GM12878 (cell line): ENCODE results near the gene KBTBD13. TPM values are rescaled to one million over a fixed set of nuclear protein-coding genes. Genes with fewer than 3 reads are reported as not detected.

Source experiments
- ATAC-seq: fragments of 200-7000 bp; cut with Tn5 transposase; 3 replicates; pipeline ENCODE4 v1.9.1; 2020; ENCODE audit warnings: mild to moderate bottlenecking, moderate library complexity
- BruUV-seq: library from RNA; stranded (reverse); fragments of 400-500 nt; replicated peaks from 2 replicates; lab custom pipeline; 2021; lab: Mats Ljungman, UMichigan
- CTCF ChIA-PET: fragments of 300-600 bp; sonication (Branson Sonifier 250); formaldehyde crosslinking; extraction: SDS; loops from one replicate; lab custom pipeline; 2021; ENCODE audit warnings: inconsistent platforms; lab: Yijun Ruan, JAX
- POLR2A ChIA-PET: fragments of 350-600 bp; formaldehyde crosslinking; extraction: SDS; loops from one replicate; lab custom pipeline; 2021; ENCODE audit warnings: inconsistent platforms; lab: Charles Lee
- RAD21 ChIA-PET: fragments of 300-600 bp; sonication (Branson Sonifier 250); formaldehyde crosslinking; loops from one replicate; lab custom pipeline; 2023; ENCODE audit warnings: antibody characterized with exemption; ENCODE audit not compliant: unreplicated experiment; lab: Charles Lee
- SMC1A ChIA-PET: fragments of 300-600 bp; sonication (Branson Sonifier 250); formaldehyde crosslinking; loops from one replicate; lab custom pipeline; 2023; ENCODE audit not compliant: unreplicated experiment, uncharacterized antibody; lab: Charles Lee
- DNase-seq: peaks from one replicate; pipeline ENCODE4 v3.0.0-alpha.2; 2011; ENCODE audit warnings: low read depth, low spot score
- FAIRE-seq: peaks from 3 replicates; lab custom pipeline; 2011; peaks lifted over from hg19 to GRCh38; lab: Jason Lieb, UNC
- H2AFZ ChIP-seq: 2 replicates; pipeline ENCODE4 v1.6.0; 2011; ENCODE audit warnings: low read depth, low read length, control low read depth; ENCODE audit not compliant: control insufficient read depth
- H3K27ac ChIP-seq: 2 replicates; pipeline ENCODE4 v1.5.1; 2011; ENCODE audit warnings: control low read depth; ENCODE audit not compliant: control insufficient read depth, insufficient read depth
- H3K27me3 ChIP-seq, 2 experiments: replicated peaks in 1 of 2; 2 replicates each; pipeline versions ENCODE4 v1.6.0 to v1.6.1; 2011; ENCODE audit warnings: low read length in 1 of 2; ENCODE audit not compliant: control insufficient read depth in 2 of 2, insufficient read depth in 2 of 2
- H3K36me3 ChIP-seq, 2 experiments: 2 replicates each; pipeline ENCODE4 v1.5.1; 2011; ENCODE audit warnings: low read length in 1 of 2; ENCODE audit not compliant: control insufficient read depth in 2 of 2, insufficient read depth in 2 of 2
- H3K4me1 ChIP-seq: 2 replicates; pipeline ENCODE4 v1.6.1; 2011; ENCODE audit warnings: mild to moderate bottlenecking, low read length, moderate library complexity, mixed read lengths; ENCODE audit not compliant: control insufficient read depth, insufficient read depth
- H3K4me2 ChIP-seq: 2 replicates; pipeline ENCODE4 v1.6.0; 2011; ENCODE audit warnings: control low read depth; ENCODE audit not compliant: control insufficient read depth, insufficient read depth
- H3K4me3 ChIP-seq: fragments of 200-600 bp; sonication (generic); 2 replicates; pipeline ENCODE4 v1.5.1; 2016
- H3K79me2 ChIP-seq: 2 replicates; pipeline ENCODE4 v1.6.0; 2011; ENCODE audit warnings: low read length; ENCODE audit not compliant: control insufficient read depth, insufficient read depth
- H3K9ac ChIP-seq: 2 replicates; pipeline ENCODE4 v1.8.0; 2011; ENCODE audit warnings: low read length, control low read depth, mixed read lengths; ENCODE audit not compliant: control insufficient read depth, insufficient read depth
- H3K9me3 ChIP-seq: replicated peaks from 3 replicates; pipeline ENCODE4 v1.5.1; 2011; ENCODE audit warnings: mild to moderate bottlenecking, low read length; ENCODE audit not compliant: control insufficient read depth, insufficient read depth
- H4K20me1 ChIP-seq: 2 replicates; pipeline ENCODE4 v1.6.0; 2011; ENCODE audit not compliant: control insufficient read depth, insufficient read depth
- ATF2 ChIP-seq: IDR thresholded peaks from 2 replicates; pipeline ENCODE4 v1.6.1; 2012; ENCODE audit warnings: low read length, inconsistent platforms
- CBX5 ChIP-seq: sonication (generic); IDR thresholded peaks from 2 replicates; pipeline ENCODE4 v1.6.1; 2016; ENCODE audit warnings: low read depth, moderate library complexity, mild to moderate bottlenecking, inconsistent platforms
- CEBPB ChIP-seq, 2 experiments: fragments of 150-350 bp in 1 of 2; IDR thresholded peaks; 2 replicates each; pipeline ENCODE4 v1.6.1; 2012 to 2014; ENCODE audit warnings: low read depth in 2 of 2, low read length in 2 of 2, borderline replicate concordance in 1 of 2, inconsistent platforms in 1 of 2
- MEF2B ChIP-seq: fragments of 450-650 bp; IDR thresholded peaks from 2 replicates; pipeline ENCODE4 v1.6.1; 2018; ENCODE audit warnings: mild to moderate bottlenecking, moderate library complexity; ENCODE audit not compliant: partially characterized antibody, poor library complexity, severe bottlenecking
- NRF1 ChIP-seq: conservative IDR thresholded peaks from 2 replicates; pipeline ENCODE4 v1.6.1; 2011; ENCODE audit warnings: mild to moderate bottlenecking, low read depth, low read length, improper control_type of control experiment
- PAX8 ChIP-seq: fragments of 450-650 bp; IDR thresholded peaks from 2 replicates; pipeline ENCODE4 v1.6.1; 2017; ENCODE audit warnings: mild to moderate bottlenecking, moderate library complexity
- RAD21 ChIP-seq: IDR thresholded peaks from 2 replicates; pipeline ENCODE4 v1.6.1; 2011; ENCODE audit warnings: mild to moderate bottlenecking, low read depth, low read length, moderate library complexity; ENCODE audit not compliant: insufficient read depth
- RFX5 ChIP-seq: IDR thresholded peaks from 2 replicates; pipeline ENCODE4 v1.6.1; 2011; ENCODE audit warnings: low read depth, low read length, improper control_type of control experiment
- SIN3A ChIP-seq: IDR thresholded peaks from 2 replicates; pipeline ENCODE4 v1.6.1; 2012; ENCODE audit warnings: low read depth, low read length, improper control_type of control experiment
- SPI1 ChIP-seq: IDR thresholded peaks from 2 replicates; pipeline ENCODE4 v1.6.1; 2011; ENCODE audit warnings: low read depth, mild to moderate bottlenecking, low read length, moderate library complexity, borderline replicate concordance; ENCODE audit not compliant: insufficient read depth
- STAT1 ChIP-seq: fragments of 450-650 bp; conservative IDR thresholded peaks from 2 replicates; pipeline ENCODE4 v1.6.1; 2014; ENCODE audit warnings: antibody characterized with exemption, mild to moderate bottlenecking
- ZBTB33 ChIP-seq: fragments of 450-650 bp; IDR thresholded peaks from 2 replicates; pipeline ENCODE4 v1.6.1; 2017; ENCODE audit warnings: mild to moderate bottlenecking
- WGBS: methylation state at CpG from one replicate; pipeline ENCODE4 v1.1.6; 2016; ENCODE audit warnings: low lambda C conversion rate; ENCODE audit not compliant: insufficient replicate concordance, insufficient coverage; ENCODE audit errors: missing lambda C conversion rate; 5-methylcytosine and 5-hydroxymethylcytosine counted together
- in situ Hi-C: fragments of 300-500 bp; cut with MboI; formaldehyde crosslinking; loops from 9 replicates; pipeline ENCODE4 v1.14.3; 2018; ENCODE audit warnings: mixed read lengths
- intact Hi-C: fragments of 100-400 bp; cut with micrococcal nuclease; formaldehyde crosslinking; loops from one replicate; pipeline ENCODE4 v1.14.2; 2022; ENCODE audit not compliant: unreplicated experiment
- polyA plus RNA-seq, 11 experiments: library from polyadenylated mRNA; depleted of rRNA in 4 of 11; unstranded in 6 of 11; stranded (reverse) in 5 of 11; fragments of >200 nt; fragmentation: Nextera tagmentation in 4 of 11; fragmentation: Illumina TruSeq in 1 of 11; extraction: Ambion mirVana in 4 of 11; extraction: Trizol in 1 of 11; gene quantifications; 1 replicate in 1 of 11; 2 replicates in 10 of 11; pipeline versions ENCODE4 v1.2.1 to v1.2.3, GENCODE V29; 2011 to 2016; ENCODE audit warnings: inconsistent platforms in 2 of 11, missing spikeins in 2 of 11, low read depth in 1 of 11
- total RNA-seq, 4 experiments: library from RNA; depleted of rRNA in 3 of 4; stranded (reverse); fragments of >200 nt in 3 of 4; fragmentation: Illumina TruSeq in 1 of 4; extraction: Trizol in 1 of 4; gene quantifications; 2 replicates each; pipeline versions ENCODE4 v1.2.1 to v1.2.3, GENCODE V29; 2013 to 2021
- TF ChIP-seq, protein P1 (sequence below): IDR thresholded peaks from 2 replicates; pipeline ENCODE4 v1.6.1; 2012; ENCODE audit warnings: improper control_type of control experiment, low read depth, low read length; ENCODE audit not compliant: insufficient replicate concordance

Gene KBTBD13
- total and polyA plus RNA-seq, 10 of the 15 experiments (the other 5 are each of a cell fraction or from before 2014, with no cell fraction given) = 0.06 TPM; not detected in 9

- H3K4me3 ChIP-seq = no peak overlapping the region
- ChIA-PET SMC1A (interaction anchor here (0.6 to 1.8 kb wide), 3 partner anchors 10 to 1363 kb away, joined by 3 to 5 read pairs (median 4); no protein-coding TSS in a partner anchor), RAD21 (no interaction called here), POLR2A (no interaction called here)
- no peak for ATAC-seq
- WGBS = 21% methylated on average over 5 of the region's 5 CpGs
- H3K27me3 ChIP-seq = peaks cover 0 to 2% of the 10 kb centered on the region in 2 experiments
- no peak overlapping the region for H3K9ac ChIP-seq
- no peak for DNase-seq
- H4K20me1 ChIP-seq = no peaks in the 10 kb centered on the region
- no peak for FAIRE-seq
- in situ Hi-C loops = no loop called here
- no peak for TF ChIP-seq CEBPB (IDR thresholded peaks at IDR 0.05; ENCODE audit: borderline replicate concordance in 1 of 2, low read depth in 2 of 2, low read length in 2 of 2)
- TF ChIP-seq PAX8 = no peak
- TF ChIP-seq ZBTB33 = no peak
- TF ChIP-seq, protein P1, sequence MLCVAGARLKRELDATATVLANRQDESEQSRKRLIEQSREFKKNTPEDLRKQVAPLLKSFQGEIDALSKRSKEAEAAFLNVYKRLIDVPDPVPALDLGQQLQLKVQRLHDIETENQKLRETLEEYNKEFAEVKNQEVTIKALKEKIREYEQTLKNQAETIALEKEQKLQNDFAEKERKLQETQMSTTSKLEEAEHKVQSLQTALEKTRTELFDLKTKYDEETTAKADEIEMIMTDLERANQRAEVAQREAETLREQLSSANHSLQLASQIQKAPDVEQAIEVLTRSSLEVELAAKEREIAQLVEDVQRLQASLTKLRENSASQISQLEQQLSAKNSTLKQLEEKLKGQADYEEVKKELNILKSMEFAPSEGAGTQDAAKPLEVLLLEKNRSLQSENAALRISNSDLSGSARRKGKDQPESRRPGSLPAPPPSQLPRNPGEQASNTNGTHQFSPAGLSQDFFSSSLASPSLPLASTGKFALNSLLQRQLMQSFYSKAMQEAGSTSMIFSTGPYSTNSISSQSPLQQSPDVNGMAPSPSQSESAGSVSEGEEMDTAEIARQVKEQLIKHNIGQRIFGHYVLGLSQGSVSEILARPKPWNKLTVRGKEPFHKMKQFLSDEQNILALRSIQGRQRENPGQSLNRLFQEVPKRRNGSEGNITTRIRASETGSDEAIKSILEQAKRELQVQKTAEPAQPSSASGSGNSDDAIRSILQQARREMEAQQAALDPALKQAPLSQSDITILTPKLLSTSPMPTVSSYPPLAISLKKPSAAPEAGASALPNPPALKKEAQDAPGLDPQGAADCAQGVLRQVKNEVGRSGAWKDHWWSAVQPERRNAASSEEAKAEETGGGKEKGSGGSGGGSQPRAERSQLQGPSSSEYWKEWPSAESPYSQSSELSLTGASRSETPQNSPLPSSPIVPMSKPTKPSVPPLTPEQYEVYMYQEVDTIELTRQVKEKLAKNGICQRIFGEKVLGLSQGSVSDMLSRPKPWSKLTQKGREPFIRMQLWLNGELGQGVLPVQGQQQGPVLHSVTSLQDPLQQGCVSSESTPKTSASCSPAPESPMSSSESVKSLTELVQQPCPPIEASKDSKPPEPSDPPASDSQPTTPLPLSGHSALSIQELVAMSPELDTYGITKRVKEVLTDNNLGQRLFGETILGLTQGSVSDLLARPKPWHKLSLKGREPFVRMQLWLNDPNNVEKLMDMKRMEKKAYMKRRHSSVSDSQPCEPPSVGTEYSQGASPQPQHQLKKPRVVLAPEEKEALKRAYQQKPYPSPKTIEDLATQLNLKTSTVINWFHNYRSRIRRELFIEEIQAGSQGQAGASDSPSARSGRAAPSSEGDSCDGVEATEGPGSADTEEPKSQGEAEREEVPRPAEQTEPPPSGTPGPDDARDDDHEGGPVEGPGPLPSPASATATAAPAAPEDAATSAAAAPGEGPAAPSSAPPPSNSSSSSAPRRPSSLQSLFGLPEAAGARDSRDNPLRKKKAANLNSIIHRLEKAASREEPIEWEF = no peak
- TF ChIP-seq SPI1 = no peak
- TF ChIP-seq SIN3A = no peak
- no peak for TF ChIP-seq RFX5
- no peak for TF ChIP-seq ATF2
- TF ChIP-seq RAD21 = no peak
- TF ChIP-seq MEF2B = no peak
- TF ChIP-seq CBX5 = no peak
- TF ChIP-seq STAT1 = no peak
- no peak for TF ChIP-seq NRF1
- TF ChIP-seq, all 136 proteins: peak for 0
- CTCF ChIA-PET = interaction anchor here (0.8 to 1.2 kb wide), 3 partner anchors 9 to 36 kb away, joined by 3 to 5 read pairs (median 3); no protein-coding TSS in a partner anchor
- Histone ChIP-seq H3K9me3 (no peaks in the 10 kb centered on the region), H3K27ac (no peak overlapping the region), H3K4me2 (no peak overlapping the region), H3K4me1 (no peaks in the 10 kb centered on the region), H3K36me3 (no peaks in the 10 kb centered on the region), H2AFZ (no peak overlapping the region), H3K79me2 (no peaks in the 10 kb centered on the region)
- intact Hi-C loops = no loop called here
- BruUV-seq = no TSS peak
These were observed 6.6 kb upstream of the KBTBD13 start for GRCh38 chr15:65069779-65070546.
